ENCODE results near the gene ZNF608. TPM values are rescaled to one million over a fixed set of nuclear protein-coding genes. Genes with fewer than 3 reads are reported as not detected.

The ZNF608 gene
- total RNA-seq, 1 donor from 2014 or later = 65.6 TPM

DNA sequence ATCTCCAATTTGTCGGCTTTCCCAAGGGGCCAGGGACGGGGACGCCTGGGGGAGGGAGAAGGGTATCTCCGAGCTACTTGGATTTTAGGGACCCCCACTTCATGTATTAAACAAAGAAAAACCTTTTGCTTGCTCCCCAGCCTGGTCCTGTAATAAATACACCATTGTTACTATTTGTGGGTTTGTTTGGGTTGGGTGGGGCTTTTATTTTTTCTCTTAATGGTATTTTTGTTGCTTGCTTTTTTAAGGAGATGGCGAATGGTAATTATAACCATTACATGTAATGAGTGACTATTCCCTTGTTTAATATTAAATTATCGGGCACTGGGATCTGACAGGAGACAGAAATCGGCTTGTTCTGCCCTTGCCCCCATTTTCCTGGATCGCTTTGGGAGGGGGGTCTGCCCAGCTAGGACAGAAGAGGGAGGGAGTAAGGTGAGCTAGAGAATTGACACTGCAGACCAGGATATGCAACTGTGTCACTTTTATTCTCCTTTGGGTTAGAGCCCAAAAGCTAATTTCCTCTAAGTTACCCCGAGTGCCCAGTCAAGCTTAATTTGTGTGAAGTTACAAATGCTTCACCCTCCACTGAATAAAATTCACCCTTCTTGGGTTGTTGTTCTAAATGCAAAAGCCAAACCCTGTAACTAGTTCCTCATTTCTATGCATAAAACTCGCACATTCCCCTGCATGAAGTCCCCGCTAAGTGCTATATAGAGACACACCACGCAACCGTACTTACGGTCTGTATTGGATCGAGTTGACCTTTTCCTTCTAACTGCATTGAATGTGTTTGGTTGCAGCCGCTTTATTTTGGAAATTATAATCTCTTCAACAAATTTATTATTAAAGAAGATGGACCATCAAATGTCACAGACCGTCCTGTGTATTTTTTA, 1.6 kb upstream of the ZNF608 start:
- Mint-ChIP-seq H3K36me3 (ENCODE audit: unreplicated experiment) (no peaks in the 10 kb centered on the region), H3K4me1 (ENCODE audit: unreplicated experiment) (peaks cover 17% of the 10 kb centered on the region), H3K27me3 (ENCODE audit: unreplicated experiment) (no peaks in the 10 kb centered on the region), H3K4me3 (ENCODE audit: unreplicated experiment) (no peak overlapping the region), H3K9me3 (ENCODE audit: unreplicated experiment) (no peaks in the 10 kb centered on the region), H3K27ac (ENCODE audit: unreplicated experiment) (no peak overlapping the region)
- TF ChIP-seq, protein P1, sequence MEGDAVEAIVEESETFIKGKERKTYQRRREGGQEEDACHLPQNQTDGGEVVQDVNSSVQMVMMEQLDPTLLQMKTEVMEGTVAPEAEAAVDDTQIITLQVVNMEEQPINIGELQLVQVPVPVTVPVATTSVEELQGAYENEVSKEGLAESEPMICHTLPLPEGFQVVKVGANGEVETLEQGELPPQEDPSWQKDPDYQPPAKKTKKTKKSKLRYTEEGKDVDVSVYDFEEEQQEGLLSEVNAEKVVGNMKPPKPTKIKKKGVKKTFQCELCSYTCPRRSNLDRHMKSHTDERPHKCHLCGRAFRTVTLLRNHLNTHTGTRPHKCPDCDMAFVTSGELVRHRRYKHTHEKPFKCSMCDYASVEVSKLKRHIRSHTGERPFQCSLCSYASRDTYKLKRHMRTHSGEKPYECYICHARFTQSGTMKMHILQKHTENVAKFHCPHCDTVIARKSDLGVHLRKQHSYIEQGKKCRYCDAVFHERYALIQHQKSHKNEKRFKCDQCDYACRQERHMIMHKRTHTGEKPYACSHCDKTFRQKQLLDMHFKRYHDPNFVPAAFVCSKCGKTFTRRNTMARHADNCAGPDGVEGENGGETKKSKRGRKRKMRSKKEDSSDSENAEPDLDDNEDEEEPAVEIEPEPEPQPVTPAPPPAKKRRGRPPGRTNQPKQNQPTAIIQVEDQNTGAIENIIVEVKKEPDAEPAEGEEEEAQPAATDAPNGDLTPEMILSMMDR (IDR thresholded peaks at IDR 0.05) = no peak
- DNase-seq (ENCODE audit: extremely low spot score, unreplicated experiment) = no peak

DNA sequence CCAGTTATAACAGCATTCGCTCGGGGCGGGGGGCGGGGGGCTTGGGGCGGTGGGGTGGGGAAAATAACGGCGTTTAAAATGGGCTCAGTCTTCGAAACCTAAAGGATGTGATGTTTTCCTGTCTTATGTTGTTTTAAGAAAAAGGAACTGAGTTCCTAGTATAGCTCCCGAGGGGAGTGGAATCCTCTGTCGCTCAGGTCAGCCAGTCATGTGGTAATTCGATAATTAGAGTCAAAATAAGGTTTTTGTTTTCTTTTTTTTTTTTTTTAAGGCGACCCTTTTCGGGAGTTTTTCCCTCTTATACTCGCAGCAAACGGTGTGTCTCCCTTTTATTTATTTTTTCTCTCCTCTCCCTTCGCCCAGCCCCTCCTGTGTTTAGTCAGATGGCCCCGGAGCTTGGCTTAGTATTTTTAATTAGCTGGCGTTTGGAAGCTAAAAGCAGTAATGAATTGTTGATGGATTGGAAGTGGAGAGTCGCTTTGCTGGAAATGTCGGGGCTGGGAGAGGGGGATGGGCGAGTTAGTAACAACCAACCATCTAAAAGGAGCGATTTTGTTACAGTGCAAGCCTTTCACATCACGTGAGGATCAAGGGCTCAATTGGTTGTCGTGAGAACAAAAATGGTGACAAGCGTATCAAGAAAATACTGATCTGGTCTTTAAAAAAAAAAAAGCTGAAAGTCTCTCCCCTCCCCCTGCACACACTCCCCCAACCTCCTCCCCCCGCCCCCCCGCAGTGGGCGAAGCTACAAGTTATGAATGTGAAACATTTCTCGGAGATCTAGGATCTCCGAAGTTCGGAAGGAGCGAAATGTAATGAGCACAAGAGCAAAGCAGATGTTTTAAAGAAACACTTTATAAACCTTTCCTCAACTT, 714 bp upstream of the ZNF608 start:
- Mint-ChIP-seq H3K4me1 (ENCODE audit: unreplicated experiment) (peaks cover 17% of the 10 kb centered on the region), H3K27ac (ENCODE audit: unreplicated experiment) (no peak overlapping the region), H3K9me3 (ENCODE audit: unreplicated experiment) (no peaks in the 10 kb centered on the region), H3K4me3 (ENCODE audit: unreplicated experiment) (no peak overlapping the region), H3K27me3 (ENCODE audit: unreplicated experiment) (no peaks in the 10 kb centered on the region), H3K36me3 (ENCODE audit: unreplicated experiment) (no peaks in the 10 kb centered on the region)
- peak; percentile 91 for DNase-seq (ENCODE audit: extremely low spot score, unreplicated experiment)
- TF ChIP-seq, protein P1 (IDR thresholded peaks at IDR 0.05) = no peak

DNA sequence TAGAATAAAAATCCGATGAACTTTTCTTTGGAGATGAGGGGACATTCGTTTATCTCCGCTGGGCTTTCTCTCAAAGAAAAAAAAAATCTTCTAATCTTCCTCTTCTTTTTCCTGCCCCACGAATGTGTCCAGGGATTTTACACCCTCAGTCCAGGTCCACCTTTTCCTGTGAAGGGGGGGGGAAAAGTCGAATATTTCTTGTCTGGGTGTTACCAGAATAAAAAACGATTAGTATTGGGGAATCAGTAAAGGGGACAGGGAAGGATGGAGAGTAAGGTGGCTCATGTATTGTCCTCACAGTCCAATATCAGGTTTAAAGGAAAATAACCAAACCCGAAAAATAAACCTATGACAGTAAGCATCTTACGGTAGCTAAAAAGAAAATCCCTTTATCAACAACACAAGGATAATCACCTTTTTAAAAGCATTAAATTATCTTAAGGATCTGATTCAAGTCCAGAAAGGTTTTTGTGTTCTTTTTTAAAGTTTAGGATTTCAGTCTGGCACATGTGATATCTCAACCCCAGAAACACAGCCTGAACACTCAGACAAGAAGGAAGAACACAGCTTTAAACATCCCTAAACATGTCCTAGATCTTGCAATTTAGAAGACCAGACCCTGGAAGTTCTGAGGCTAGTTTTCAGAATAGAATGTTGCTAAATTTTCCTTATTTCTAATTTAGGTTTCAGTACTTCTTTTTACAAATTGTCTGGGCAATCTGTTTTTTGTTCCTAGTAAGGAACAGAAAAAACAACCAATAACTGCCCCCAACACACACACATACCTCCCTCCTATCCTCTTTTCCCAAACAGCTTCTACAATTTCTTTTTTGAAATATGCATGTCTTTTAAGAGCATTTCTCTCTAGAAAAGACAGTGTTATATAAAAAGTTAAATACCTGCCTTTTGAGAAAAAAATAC, 1.2 kb downstream of the ZNF608 start:
- no peak overlapping the region for H3K4me3 Mint-ChIP-seq (ENCODE audit: unreplicated experiment)
- H3K9me3 Mint-ChIP-seq (ENCODE audit: unreplicated experiment) = no peaks in the 10 kb centered on the region
- TF ChIP-seq, protein P1 (IDR thresholded peaks at IDR 0.05) = no peak
- H3K4me1 Mint-ChIP-seq (ENCODE audit: unreplicated experiment) = peaks cover 9% of the 10 kb centered on the region
- H3K27me3 Mint-ChIP-seq (ENCODE audit: unreplicated experiment) = no peaks in the 10 kb centered on the region
- DNase-seq (ENCODE audit: extremely low spot score, unreplicated experiment) = no peak
- no peak overlapping the region for H3K27ac Mint-ChIP-seq (ENCODE audit: unreplicated experiment)
- peaks cover 3% of the 10 kb centered on the region for H3K36me3 Mint-ChIP-seq (ENCODE audit: unreplicated experiment)

DNA sequence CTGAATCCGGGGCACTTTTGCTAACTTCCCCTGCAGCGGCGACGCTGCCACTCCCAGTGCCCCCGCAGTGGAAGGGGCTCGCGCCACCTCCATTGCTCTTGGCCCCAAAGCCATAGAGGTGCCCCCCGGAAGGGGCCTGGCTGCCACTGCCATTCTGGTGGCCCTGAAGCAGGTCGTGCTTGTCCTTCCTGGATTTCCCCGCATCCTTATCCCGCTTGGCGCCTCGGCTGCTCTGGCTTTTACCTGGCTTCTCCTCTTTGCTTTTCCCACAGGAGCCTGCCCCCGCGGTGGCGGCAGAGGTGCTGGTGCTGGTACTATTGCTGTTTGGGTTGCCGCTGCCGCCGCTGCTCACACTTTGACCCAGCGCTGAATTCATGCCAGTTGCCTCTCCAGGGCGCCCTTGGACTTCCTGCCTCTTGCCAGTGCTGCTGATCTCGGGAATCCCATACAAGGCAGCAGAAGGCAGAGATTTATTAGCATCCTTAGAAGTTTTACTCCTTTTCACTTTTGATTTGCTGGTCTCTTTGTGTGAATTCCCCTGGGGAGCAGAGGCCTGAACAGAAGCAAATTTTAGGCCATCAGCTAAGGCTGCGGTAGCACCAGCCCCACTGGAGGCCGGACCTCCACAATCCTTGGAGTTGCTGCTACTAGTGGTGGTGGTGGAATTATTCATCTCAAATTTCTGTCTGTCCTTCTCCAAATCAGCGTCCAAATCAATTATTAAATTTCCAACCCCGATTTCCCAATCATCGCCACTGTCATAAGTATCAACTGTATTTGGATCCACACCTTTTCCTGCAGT, 2.1 kb downstream of the ZNF608 start:
- Mint-ChIP-seq H3K9me3 (ENCODE audit: unreplicated experiment) (no peaks in the 10 kb centered on the region), H3K27me3 (ENCODE audit: unreplicated experiment) (no peaks in the 10 kb centered on the region), H3K4me3 (ENCODE audit: unreplicated experiment) (no peak overlapping the region), H3K4me1 (ENCODE audit: unreplicated experiment) (peaks cover 1% of the 10 kb centered on the region), H3K27ac (ENCODE audit: unreplicated experiment) (no peak overlapping the region), H3K36me3 (ENCODE audit: unreplicated experiment) (peaks cover 4% of the 10 kb centered on the region)
- TF ChIP-seq, protein P1 (IDR thresholded peaks at IDR 0.05) = peak; percentile 27
- DNase-seq (ENCODE audit: extremely low spot score, unreplicated experiment) = no peak

Data from osteocyte (in vitro differentiated cells).